DND-41 (cell line): ENCODE data around the gene NPFFR1.

Experiments
- CTCF ChIP-seq: IDR thresholded peaks from 2 replicates; pipeline ENCODE4 v1.5.1; 2012; ENCODE audit warnings: borderline replicate concordance, low read length, moderate library complexity, mild to moderate bottlenecking; ENCODE audit not compliant: poor library complexity, severe bottlenecking; ENCODE audit errors: extremely low read depth
- EZH2 ChIP-seq: IDR thresholded peaks from 3 replicates; pipeline ENCODE4 v1.6.1; 2012; ENCODE audit warnings: borderline replicate concordance, low read depth, mild to moderate bottlenecking, moderate library complexity, low read length, inconsistent platforms; ENCODE audit not compliant: severe bottlenecking

- TF ChIP-seq CTCF (no peak), EZH2 (no peak)
Observed at GRCh38 chr10:70319183-70319582, 35.4 kb upstream of the NPFFR1 start.
